ENCODE measurements around the gene SPOP. TPM values are rescaled to one million over a fixed set of nuclear protein-coding genes. Genes with fewer than 3 reads are reported as not detected.
"Not testable (repeated sequence)": the region's sequence is repeated elsewhere in the genome, so short reads cannot be mapped to it uniquely, and the experiment has no call there.

The SPOP gene
- total and polyA plus RNA-seq, 8 donors = 14.2 to 42.3 (median 30.8) TPM

DNA sequence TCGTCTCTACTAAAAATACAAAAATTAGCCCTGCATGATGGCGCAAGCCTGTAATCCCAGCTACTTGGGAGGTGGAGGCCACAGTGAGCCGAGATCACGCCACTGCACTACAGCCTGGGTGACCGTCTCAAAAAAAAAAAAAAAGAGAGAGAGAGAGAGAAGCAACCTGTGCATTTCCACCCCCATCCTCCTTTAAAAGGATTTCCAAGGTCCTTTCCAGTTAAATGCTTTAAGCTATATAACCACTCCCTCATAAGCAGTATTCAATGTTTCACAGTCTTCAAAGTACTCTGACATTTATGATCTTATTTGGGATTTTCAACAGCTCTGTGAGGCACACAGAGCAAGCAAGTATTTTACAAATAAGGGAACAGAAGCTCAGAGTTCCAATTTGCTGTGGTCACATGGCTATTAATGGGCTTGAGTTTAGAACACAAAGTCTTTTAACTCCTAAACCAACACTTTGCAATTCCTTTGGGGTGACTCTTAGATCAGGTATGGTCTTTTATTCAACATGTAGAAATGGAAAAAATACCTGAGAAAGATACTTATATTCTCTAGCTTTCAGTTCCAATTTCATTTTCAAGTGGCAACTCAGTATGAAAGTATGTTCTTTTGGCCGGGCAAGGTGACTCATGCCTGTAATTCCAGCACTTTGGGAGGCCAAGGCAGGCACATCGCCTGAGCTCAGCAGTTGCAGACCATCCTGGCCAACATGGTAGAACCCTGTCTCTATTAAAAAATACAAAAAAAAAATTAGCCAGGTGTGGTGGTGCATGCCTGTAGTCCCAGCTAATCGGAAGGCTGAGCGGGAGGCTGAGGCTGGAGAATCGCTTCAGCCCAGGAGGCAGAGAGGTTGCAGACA lies 31.3 kb downstream of the SPOP start:
- WGBS, 2 donors = 90 to 91% methylated on average over 10 of the region's 10 CpGs
- H3K27ac ChIP-seq = no peak overlapping the region
- ATAC-seq (peak in 3 of 4 donors; percentile 40 to 53 (median 46)), FAIRE-seq (peak; percentile 20), DNase-seq (no peak)
- no peak overlapping the region for H3K4me3 ChIP-seq
- TF ChIP-seq, protein P1, sequence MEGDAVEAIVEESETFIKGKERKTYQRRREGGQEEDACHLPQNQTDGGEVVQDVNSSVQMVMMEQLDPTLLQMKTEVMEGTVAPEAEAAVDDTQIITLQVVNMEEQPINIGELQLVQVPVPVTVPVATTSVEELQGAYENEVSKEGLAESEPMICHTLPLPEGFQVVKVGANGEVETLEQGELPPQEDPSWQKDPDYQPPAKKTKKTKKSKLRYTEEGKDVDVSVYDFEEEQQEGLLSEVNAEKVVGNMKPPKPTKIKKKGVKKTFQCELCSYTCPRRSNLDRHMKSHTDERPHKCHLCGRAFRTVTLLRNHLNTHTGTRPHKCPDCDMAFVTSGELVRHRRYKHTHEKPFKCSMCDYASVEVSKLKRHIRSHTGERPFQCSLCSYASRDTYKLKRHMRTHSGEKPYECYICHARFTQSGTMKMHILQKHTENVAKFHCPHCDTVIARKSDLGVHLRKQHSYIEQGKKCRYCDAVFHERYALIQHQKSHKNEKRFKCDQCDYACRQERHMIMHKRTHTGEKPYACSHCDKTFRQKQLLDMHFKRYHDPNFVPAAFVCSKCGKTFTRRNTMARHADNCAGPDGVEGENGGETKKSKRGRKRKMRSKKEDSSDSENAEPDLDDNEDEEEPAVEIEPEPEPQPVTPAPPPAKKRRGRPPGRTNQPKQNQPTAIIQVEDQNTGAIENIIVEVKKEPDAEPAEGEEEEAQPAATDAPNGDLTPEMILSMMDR (IDR thresholded peaks at IDR 0.05) = no peak
- no peaks in the 10 kb centered on the region for H3K27me3 ChIP-seq
- H3K9me3 ChIP-seq = no peaks in the 10 kb centered on the region
- no peaks in the 10 kb centered on the region for H3K36me3 ChIP-seq
- H3K4me1 ChIP-seq = peaks cover 0 to 5% (median 5%) of the 10 kb centered on the region in 3 donors
- intact Hi-C loops (cut with DNase I) = no loop called here

DNA sequence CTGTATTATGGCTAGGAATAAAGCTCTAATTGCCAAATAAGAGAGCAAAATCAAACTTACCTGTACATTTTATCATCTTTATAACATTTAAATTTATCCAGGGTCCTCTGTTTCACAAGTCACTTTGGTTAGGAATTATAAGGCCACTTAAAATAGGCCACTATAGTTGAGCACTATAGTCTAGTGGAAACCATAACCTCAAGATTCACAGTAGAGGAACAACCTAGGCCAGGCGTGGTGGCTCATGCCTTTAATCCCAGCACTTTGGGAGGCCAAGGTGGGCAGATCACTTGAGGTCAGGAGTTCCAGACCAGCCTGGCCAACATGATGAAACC lies 31.9 kb downstream of the SPOP start:
- 98 to 100% methylated on average over 1 of the region's 1 CpG for WGBS, 2 donors
- DNase-seq; H3K4me1 ChIP-seq; H3K27ac ChIP-seq; H3K9me3 ChIP-seq; FAIRE-seq; H3K27me3 ChIP-seq; ATAC-seq; H3K36me3 ChIP-seq; intact Hi-C loops (cut with DNase I); H3K4me3 ChIP-seq: not testable (repeated sequence)

DNA sequence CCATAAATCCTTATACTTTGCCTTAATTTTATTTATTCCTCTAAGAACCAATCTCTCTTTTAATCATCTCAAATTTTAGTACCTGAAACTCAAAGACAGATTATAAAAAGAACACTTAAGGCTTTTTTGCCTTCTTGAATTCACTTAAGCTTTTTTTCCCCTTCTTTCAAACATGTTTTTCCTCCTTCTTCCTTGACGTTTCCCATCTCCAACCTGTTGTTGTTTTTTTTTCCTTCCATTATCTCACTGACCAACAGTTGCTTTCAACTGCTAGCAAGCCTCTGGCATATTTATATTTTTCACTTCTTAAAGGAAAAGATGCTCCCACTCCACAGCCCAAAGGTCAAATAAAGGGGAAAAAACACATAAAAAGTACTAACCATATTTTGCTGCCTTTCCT lies 32.2 kb downstream of the SPOP start:
- no peak overlapping the region for H3K27ac ChIP-seq
- no peaks in the 10 kb centered on the region for H3K9me3 ChIP-seq

DNA sequence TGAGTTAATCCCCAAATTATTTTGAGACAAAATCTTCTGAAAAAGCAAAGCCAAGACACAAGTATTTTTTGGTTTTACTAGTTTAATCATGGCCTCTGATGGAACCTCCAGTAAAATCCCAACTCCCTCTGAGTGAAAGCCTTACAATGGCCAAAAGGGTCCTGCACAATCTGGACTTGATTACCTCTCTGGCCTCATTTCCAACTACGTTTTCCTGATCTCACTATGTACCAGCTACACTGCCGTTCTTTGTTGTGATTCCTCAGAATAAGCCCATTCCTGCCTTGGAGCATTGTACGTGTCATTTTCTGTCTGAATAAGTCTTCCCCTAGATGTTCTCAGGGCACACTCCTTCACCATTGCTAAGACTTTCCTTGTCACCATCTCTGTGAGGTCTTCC lies 37.3 kb downstream of the SPOP start:
- TF ChIP-seq, protein P1 (IDR thresholded peaks at IDR 0.05) = no peak
- WGBS, 2 donors = 94% methylated on average over 3 of the region's 3 CpGs
- Histone ChIP-seq H3K4me3 (no peak overlapping the region), H3K4me1 (peaks cover 0 to 3% (median 0%) of the 10 kb centered on the region in 3 donors), H3K9me3 (no peaks in the 10 kb centered on the region), H3K27ac (no peak overlapping the region), H3K27me3 (no peaks in the 10 kb centered on the region), H3K36me3 (no peaks in the 10 kb centered on the region)
- FAIRE-seq (no peak), DNase-seq (no peak), ATAC-seq (no peak)
- intact Hi-C loops (cut with DNase I) = no loop called here

More for the DNA sequence above, 32.2 kb downstream of the SPOP start:
- Histone ChIP-seq H3K36me3 (no peaks in the 10 kb centered on the region), H3K4me1 (peaks cover 0 to 5% (median 5%) of the 10 kb centered on the region in 3 donors), H3K27me3 (no peaks in the 10 kb centered on the region), H3K4me3 (no peak overlapping the region)
- TF ChIP-seq, protein P1 (IDR thresholded peaks at IDR 0.05) = no peak
- 13 to 34% methylated on average over 1 of the region's 1 CpG for WGBS, 2 donors
- ATAC-seq = no peak
- intact Hi-C loops (cut with DNase I) = no loop called here
- no peak for FAIRE-seq
- no peak for DNase-seq

DNA sequence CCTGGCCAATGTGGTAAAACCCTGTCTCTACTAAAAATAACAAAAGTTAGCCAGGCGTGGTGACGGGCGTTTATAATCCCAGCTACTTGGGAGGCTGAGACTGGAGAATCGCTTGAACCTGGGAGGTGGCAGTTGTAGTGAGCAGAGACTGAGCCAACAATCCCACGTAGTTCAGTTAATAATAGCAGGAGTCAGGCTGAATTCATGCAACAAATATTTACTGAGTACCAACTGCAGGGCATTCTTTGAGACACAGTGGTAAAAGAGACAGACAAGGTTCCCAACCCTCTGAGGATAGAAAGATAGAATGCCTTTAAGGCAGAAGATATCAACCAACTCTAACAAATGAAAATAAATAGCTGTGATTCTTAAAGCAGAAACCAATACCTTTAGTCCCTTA lies 39.1 kb downstream of the SPOP start:
- H3K4me1 ChIP-seq = peaks cover 0 to 11% (median 5%) of the 10 kb centered on the region in 3 donors
- H3K36me3 ChIP-seq = no peaks in the 10 kb centered on the region
- WGBS, 2 donors = 92 to 93% methylated on average over 5 of the region's 5 CpGs

More for the DNA sequence above, 39.1 kb downstream of the SPOP start:
- no peak for DNase-seq
- no peak overlapping the region for H3K4me3 ChIP-seq
- H3K27ac ChIP-seq = no peak overlapping the region
- H3K27me3 ChIP-seq = no peaks in the 10 kb centered on the region
- no peak for FAIRE-seq
- ATAC-seq = no peak
- TF ChIP-seq, protein P1 (IDR thresholded peaks at IDR 0.05) = no peak
- intact Hi-C loops (cut with DNase I) = no loop called here
- no peaks in the 10 kb centered on the region for H3K9me3 ChIP-seq
